ENCODE data around the gene TSHR.

Gene TSHR

GRCh38 chr14:81193924-81194633 is 238.7 kb downstream of the TSHR start:
- no peak for TF ChIP-seq CTCF (IDR thresholded peaks at IDR 0.05; ENCODE audit: extremely low read depth, missing control alignments)
- no peak for DNase-seq (ENCODE audit: low spot score)
